ENCODE measurements around the gene SLC66A1.

Gene SLC66A1

DNA sequence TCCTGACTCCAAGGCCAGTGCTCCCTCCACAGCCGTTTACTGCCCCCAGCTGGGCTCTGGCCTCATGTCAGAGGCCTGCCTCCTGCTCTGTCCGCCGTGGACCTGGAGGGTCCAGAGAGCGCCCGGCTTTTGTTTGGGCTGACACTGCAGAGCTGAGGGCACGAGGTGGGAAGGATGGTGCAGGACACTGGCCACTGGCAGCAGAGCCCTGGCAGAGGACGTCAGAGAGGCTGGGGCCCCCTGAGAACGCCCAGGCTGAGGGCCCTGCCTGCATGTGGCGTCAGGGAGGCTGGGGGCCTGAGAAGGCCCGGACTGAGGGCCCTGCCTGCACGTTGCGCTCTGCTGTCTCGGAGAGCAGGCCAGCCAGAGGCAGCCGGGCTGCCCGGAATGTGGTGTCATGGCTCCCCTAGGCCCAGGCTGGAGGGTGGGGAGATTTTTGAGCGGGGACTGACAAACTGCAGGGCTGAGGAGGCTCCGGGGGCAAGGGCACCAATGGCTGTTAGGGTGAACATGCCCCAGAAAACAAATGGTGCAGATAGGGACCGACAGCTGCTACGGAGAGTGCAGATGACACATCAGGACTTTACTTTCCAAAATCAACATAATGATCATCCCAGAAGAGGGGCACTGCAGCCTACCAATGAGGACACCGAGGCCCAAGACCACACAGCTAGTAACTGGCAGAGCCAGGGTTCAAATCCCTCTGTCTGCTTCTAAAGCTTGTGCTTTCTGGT is 31.7 kb downstream of the SLC66A1 start:
- H3K9ac ChIP-seq (ENCODE audit: low read length) = no peak overlapping the region
- TF ChIP-seq, protein P1, sequence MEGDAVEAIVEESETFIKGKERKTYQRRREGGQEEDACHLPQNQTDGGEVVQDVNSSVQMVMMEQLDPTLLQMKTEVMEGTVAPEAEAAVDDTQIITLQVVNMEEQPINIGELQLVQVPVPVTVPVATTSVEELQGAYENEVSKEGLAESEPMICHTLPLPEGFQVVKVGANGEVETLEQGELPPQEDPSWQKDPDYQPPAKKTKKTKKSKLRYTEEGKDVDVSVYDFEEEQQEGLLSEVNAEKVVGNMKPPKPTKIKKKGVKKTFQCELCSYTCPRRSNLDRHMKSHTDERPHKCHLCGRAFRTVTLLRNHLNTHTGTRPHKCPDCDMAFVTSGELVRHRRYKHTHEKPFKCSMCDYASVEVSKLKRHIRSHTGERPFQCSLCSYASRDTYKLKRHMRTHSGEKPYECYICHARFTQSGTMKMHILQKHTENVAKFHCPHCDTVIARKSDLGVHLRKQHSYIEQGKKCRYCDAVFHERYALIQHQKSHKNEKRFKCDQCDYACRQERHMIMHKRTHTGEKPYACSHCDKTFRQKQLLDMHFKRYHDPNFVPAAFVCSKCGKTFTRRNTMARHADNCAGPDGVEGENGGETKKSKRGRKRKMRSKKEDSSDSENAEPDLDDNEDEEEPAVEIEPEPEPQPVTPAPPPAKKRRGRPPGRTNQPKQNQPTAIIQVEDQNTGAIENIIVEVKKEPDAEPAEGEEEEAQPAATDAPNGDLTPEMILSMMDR (IDR thresholded peaks at IDR 0.05; ENCODE audit: low read depth, low read length) = no peak
- no peak for TF ChIP-seq EZH2phosphoT487 (IDR thresholded peaks at IDR 0.05; ENCODE audit: low read depth)
- H4K20me1 ChIP-seq (ENCODE audit: insufficient read depth, low read length) = no peaks in the 10 kb centered on the region
- H2AFZ ChIP-seq (ENCODE audit: low read depth, low read length) = no peak overlapping the region
- no peak overlapping the region for H3K27ac ChIP-seq (ENCODE audit: low read length)
- no peak overlapping the region for H3K4me2 ChIP-seq (ENCODE audit: low read length)
- H3K79me2 ChIP-seq (ENCODE audit: low read length) = no peaks in the 10 kb centered on the region
- no peaks in the 10 kb centered on the region for H3K4me1 ChIP-seq (ENCODE audit: low read length)
- no peaks in the 10 kb centered on the region for H3K27me3 ChIP-seq (ENCODE audit: low read depth, low read length)
- H3K9me3 ChIP-seq (ENCODE audit: insufficient read depth, low read length) = no peaks in the 10 kb centered on the region
- no peak overlapping the region for H3K4me3 ChIP-seq (ENCODE audit: low read length)
- no peaks in the 10 kb centered on the region for H3K36me3 ChIP-seq (replicated peaks; ENCODE audit: low read depth, low read length)

DNA sequence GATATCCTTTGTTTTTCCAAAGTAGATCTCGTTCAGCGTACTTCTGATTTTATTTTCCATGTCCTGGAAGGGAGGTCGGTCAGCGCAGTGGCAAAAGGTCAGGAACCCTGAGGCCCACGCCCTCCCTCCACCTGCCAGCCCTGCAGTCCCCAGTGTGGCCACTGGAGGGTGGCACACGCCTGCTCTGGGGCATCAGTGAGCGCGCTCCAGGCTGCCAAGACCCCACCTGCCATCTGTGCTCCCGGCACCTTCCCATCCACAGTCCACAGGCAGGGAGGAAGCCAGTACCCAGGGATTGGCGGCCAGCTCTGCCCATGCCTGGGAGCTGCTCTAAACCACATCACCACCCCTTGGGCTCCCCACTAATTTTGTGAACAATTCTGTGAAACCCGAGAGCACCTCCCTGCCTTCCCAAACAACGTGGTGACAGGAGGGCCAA is 32.3 kb downstream of the SLC66A1 start:
- no peaks in the 10 kb centered on the region for H3K36me3 ChIP-seq (replicated peaks; ENCODE audit: low read depth, low read length)
- H3K4me2 ChIP-seq (ENCODE audit: low read length) = no peak overlapping the region
- no peak overlapping the region for H3K27ac ChIP-seq (ENCODE audit: low read length)

DNA sequence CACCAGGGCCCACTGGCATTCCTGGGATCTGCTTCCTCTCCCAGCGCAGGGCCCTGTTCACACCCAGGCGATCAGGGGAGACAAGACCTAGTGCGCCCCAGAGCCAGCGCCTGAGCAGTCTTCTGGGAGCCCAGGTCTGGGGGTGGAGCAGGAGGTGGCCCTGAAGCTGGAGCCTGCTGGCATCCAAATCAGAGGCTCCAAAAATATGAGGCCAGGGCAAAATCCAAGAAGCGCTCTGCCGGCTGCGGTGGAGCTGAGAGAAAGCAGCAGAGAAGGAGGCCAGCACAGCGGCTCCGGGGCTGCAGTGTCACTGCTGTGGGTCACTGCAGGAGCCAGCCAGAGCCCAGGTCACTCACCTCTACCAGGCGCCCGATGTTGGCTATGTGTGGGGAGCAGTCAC is 32.7 kb downstream of the SLC66A1 start:
- Histone ChIP-seq H3K4me3 (ENCODE audit: low read length) (no peak overlapping the region), H4K20me1 (ENCODE audit: insufficient read depth, low read length) (no peaks in the 10 kb centered on the region), H3K4me1 (ENCODE audit: low read length) (no peaks in the 10 kb centered on the region)

More for the DNA sequence above, 32.3 kb downstream of the SLC66A1 start:
- H3K79me2 ChIP-seq (ENCODE audit: low read length) = no peaks in the 10 kb centered on the region
- TF ChIP-seq, protein P1 (IDR thresholded peaks at IDR 0.05; ENCODE audit: low read depth, low read length) = peak; percentile 62
- TF ChIP-seq EZH2phosphoT487 (IDR thresholded peaks at IDR 0.05; ENCODE audit: low read depth) = no peak
- H4K20me1 ChIP-seq (ENCODE audit: insufficient read depth, low read length) = no peaks in the 10 kb centered on the region
- H3K9me3 ChIP-seq (ENCODE audit: insufficient read depth, low read length) = no peaks in the 10 kb centered on the region
- no peaks in the 10 kb centered on the region for H3K27me3 ChIP-seq (ENCODE audit: low read depth, low read length)
- H3K4me1 ChIP-seq (ENCODE audit: low read length) = no peaks in the 10 kb centered on the region
- H3K4me3 ChIP-seq (ENCODE audit: low read length) = no peak overlapping the region
- H3K9ac ChIP-seq (ENCODE audit: low read length) = no peak overlapping the region
- no peak overlapping the region for H2AFZ ChIP-seq (ENCODE audit: low read depth, low read length)

DNA sequence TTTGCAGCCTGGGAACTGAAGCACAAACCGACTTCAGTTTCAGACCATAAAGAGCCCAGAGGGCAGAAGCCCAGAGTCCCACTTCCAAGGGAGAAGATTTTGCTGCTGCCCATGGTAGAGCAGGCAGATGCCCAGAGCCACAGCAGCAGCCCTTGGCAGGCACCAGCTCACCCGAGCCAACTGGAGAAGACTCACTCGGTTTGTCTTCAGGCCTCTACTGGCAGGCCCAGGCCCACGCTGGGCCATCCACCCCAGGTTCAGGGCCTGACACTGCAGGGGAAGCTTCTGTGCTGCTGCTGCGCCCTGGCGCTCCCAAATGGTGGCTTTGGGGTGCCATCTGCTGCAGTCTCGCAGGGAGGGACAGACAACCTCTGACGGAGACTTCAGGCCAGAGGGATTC is 33.3 kb downstream of the SLC66A1 start:
- Histone ChIP-seq H3K27me3 (ENCODE audit: low read depth, low read length) (no peaks in the 10 kb centered on the region), H3K79me2 (ENCODE audit: low read length) (no peaks in the 10 kb centered on the region), H2AFZ (ENCODE audit: low read depth, low read length) (no peak overlapping the region), H3K4me2 (ENCODE audit: low read length) (no peak overlapping the region), H3K4me3 (ENCODE audit: low read length) (no peak overlapping the region), H4K20me1 (ENCODE audit: insufficient read depth, low read length) (no peaks in the 10 kb centered on the region), H3K27ac (ENCODE audit: low read length) (no peak overlapping the region), H3K4me1 (ENCODE audit: low read length) (no peaks in the 10 kb centered on the region), H3K36me3 (replicated peaks; ENCODE audit: low read depth, low read length) (no peaks in the 10 kb centered on the region), H3K9me3 (ENCODE audit: insufficient read depth, low read length) (no peaks in the 10 kb centered on the region), H3K9ac (ENCODE audit: low read length) (no peak overlapping the region)
- TF ChIP-seq, protein P1 (IDR thresholded peaks at IDR 0.05; ENCODE audit: low read depth, low read length) = no peak
- TF ChIP-seq EZH2phosphoT487 (IDR thresholded peaks at IDR 0.05; ENCODE audit: low read depth) = no peak

More for the DNA sequence above, 32.7 kb downstream of the SLC66A1 start:
- no peak overlapping the region for H3K9ac ChIP-seq (ENCODE audit: low read length)
- no peaks in the 10 kb centered on the region for H3K9me3 ChIP-seq (ENCODE audit: insufficient read depth, low read length)
- no peaks in the 10 kb centered on the region for H3K36me3 ChIP-seq (replicated peaks; ENCODE audit: low read depth, low read length)
- no peaks in the 10 kb centered on the region for H3K27me3 ChIP-seq (ENCODE audit: low read depth, low read length)
- H3K79me2 ChIP-seq (ENCODE audit: low read length) = no peaks in the 10 kb centered on the region
- no peak overlapping the region for H3K27ac ChIP-seq (ENCODE audit: low read length)
- no peak for TF ChIP-seq EZH2phosphoT487 (IDR thresholded peaks at IDR 0.05; ENCODE audit: low read depth)
- TF ChIP-seq, protein P1 (IDR thresholded peaks at IDR 0.05; ENCODE audit: low read depth, low read length) = no peak
- H2AFZ ChIP-seq (ENCODE audit: low read depth, low read length) = no peak overlapping the region
- no peak overlapping the region for H3K4me2 ChIP-seq (ENCODE audit: low read length)

All from OCI-LY3 (cell line).